ENCODE results near the gene RYR3.
A peak's percentile ranks its signal among the peaks of the same experiment; 100 is the strongest.
"Not testable (repeated sequence)": the region's sequence is repeated elsewhere in the genome, so short reads cannot be mapped to it uniquely, and the experiment has no call there.

The RYR3 gene

DNA sequence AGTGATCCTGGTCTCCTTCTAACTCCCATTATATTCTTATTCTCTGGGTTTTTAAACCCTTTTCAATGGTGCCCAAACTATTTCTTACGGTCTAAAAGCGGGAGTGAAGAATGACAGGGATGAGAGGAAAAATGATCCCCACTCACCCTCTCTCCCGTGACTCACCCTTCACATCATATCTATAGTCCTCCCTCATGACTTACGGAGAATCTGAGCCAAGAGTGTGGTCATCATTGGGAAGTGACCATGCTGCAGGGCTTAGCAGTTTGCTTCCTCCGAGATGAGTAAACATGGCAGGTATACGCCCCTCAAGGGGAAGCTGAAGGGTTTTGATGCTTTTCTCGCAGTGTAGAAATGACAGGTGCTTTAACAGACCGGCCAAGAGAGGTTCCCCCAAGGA is 274.0 kb downstream of the RYR3 start:
- no peak for DNase-seq (ENCODE audit: low spot score)

DNA sequence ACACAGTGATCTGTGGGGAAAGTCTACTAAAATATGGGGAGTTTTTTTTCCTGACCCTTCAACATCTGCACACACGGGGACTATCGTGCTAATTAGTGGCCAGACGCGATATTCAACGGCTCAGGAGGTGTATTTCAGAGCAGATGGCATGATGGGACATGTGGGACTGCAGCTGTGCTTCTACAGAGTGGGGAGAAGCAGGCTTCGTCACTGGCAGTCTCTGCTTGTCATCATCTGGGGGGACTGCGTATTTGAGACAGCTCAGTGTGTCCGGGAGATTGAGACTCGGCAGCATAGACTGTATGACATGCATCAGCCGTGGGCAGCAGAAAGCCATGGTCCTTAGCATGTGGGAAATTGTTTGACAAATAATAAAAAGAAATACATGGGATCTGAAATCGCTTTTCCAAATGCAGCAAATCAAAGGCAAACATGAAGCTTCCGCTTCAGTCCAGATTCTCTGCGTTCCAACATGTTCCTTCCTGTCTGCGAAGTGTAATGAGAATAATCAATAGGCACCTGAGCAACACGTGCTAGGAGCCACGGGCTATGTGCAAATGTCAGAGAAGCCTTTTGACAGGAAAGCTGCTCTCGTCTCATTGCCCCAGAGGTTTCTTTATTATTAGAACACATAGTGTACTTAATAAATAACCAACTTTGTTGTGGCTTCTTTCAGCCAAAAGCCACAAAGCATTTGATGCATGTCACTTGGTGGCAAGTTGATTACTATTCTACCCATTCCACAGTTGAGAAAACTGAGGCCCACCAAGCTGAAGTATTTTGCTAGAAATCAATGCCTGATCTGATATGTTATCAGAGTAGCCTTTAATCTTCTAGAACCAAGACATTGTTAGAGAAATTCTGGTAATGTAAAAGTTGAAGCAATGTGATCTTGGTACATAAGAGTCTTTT is 276.3 kb downstream of the RYR3 start:
- DNase-seq (ENCODE audit: low spot score), result no peak

DNA sequence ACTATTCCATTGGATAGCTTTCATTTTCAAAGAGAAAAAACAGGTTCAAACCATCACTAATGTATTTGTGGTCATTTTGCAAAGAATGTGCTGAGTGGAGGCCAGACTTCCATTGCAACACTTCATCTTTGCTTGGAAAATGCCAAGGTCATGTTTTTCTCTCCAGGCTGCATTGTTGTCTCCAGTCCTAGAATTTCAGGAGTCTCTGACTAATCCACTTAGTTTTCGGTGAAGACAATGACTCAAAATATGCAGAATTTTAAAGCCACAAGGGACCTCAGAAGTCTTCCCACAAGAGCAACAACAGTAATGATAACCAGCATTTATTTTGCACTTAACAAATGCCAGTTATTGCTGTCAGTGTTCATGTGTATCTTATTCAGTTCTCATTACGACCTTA is 277.0 kb downstream of the RYR3 start:
- DNase-seq (ENCODE audit: low spot score), result no peak

DNA sequence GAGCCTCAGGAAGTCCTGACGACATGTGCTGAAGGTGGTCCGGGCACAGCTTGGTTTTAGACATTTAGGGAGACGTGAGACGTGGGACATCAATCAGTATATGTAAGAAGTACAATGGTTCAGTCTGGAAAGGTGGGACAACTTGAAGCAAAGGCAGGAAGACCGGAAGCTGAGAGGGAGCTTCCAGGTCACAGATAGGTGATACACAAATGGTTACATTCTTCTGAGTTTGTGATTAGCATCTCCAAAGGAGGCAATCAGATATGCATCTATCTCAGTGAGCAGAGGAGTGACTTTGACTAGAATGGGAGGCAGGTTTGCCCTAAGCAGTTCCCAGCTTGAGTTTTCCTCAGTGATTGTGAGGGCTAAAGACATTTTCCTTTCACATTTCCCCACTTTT is 282.1 kb downstream of the RYR3 start:
- DNase-seq (ENCODE audit: low spot score), result no peak

DNA sequence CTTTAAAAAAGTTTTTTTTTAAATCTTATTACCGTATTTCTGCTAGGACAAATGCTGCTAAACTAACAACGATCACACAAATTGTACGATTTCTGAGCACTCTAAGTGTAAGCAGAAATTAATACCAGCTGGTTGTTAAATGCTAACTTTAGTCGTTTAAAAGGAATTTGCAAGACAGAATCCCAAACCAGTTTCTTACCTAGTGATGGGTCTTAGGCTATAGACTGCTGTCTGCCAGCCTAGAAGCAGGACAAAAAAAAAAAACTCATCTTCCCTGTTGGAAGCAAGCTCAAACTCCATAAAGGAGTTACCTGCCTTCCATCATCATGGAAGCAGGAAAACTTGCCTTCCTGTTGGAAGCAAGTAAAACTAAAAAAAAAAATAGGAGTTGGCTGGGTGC is 287.6 kb downstream of the RYR3 start:
- DNase-seq (ENCODE audit: low spot score), result not testable (repeated sequence)

DNA sequence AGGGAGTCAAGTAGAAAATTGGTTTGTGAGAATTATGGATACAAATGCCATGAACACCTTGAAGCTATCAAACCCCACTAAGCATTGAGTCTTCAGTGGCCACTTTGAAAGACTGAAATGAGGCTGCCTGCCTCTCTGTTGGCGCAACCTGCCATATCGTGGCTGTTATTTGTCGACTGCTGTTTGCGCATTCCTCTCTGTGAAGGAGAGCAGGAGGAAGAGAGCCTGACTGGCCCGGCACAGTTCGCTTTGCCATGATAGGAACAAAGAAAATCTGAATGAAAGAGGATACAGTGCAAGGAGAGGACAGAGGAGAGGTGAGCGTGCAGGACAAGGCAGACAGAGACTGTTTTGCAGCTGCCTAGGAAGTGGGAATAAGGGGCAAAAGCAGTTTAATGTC is 289.4 kb downstream of the RYR3 start:
- no peak for DNase-seq (ENCODE audit: low spot score)

DNA sequence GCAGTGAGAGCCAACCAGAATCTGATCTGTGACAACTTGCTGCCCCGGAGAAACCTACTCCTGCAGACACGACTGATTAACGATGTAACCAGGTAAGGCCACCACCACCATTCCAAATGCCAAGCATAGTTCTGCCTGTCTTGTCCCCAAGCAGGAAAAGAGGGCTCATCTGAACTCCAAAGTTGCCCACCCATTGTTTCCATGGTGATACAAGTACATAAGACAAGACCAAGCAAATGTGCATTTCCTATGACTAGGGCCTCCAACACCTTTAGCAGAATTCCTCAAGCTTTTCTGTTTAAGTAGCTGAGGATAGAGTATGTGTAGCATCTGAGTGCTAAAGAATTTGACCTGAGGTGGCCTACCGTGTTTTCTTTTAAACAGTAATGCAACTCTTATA is 290.7 kb downstream of the RYR3 start:
- DNase-seq (ENCODE audit: low spot score), result no peak

DNA sequence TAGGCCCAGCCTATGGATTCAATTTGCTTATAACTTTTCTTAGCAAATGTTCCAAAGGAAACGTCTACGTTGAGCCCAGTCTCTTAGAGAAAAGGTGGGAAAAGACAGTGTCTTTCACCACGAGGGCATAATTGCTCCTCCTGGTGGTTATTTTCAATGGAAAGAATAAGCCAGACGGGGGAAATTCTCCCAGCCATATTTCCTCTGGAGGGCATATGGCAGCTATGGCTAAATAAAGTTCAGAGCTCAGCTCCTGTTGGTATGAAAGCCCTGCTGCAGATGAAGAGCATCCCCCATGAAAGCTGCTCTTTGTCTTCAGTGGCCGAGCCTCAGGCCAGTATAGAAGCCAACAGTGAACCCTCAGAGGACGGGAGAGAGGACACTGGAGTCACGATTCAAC is 297.9 kb downstream of the RYR3 start:
- no peak for DNase-seq (ENCODE audit: low spot score)

DNA sequence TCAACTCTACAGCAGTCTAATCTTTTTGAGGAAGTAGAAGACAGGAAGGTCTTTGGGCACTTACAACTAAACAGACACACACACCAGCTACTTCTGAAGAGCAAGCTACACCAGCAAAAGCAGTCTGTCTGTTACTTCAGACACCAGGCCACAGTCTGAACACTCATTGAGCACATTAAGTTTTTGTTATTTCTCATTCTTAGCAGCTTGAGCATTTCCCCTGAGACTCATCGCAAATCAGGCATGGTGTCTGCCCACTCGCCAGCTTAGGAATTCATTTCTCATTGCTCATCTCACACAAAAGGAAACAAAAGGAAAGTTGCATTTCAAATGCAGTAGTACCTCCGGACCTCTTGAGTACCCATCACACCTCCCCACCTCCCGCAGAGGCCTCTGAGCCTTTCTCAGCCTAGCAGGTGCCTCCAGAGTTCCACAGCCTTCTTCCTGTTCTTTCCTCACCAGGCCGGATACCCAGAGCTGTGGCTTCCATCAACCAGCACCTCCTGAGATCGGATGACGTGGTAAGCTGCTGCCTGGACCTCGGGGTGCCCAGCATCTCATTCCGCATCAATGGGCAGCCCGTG is 302.0 kb downstream of the RYR3 start:
- no peak for DNase-seq (ENCODE audit: low spot score)

DNA sequence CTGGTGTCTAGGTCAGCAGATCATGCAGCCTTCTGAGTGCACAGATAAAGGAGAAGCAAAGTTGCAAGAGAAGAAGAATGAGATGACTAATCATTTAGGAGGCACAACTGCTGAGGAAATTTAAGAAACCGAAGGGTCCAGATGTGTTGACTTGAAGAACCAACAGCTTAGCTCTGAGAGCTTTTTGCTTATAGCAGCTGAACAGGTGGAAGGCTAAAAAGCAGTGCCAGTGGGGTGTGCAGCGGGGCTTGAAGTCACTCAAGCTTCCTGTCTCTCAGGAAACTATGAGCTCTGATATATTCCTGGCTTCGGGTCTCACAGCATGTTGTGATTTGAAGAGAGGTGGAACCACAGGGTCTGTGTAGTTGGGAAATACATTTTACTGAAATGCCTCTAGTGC is 305.7 kb downstream of the RYR3 start:
- DNase-seq (ENCODE audit: low spot score), result peak; percentile 52

DNA sequence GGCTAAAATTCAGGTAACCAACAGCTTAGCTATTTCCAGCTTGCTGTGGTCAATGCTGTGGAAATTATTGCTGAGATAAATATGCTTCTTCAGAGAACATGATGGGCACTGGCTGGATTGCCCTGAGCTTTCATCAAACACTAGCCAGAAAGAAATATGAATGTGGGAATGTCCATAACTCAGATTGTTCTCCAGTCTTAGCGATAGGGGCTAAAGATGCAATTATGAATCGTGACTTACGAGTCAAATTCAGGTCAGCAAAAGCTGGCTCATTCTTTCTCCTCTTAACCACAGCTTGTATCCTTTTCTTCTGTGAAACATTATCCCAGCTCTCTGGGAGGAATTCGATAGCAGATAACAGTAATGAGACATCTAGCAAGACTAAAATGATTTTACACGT is 307.6 kb downstream of the RYR3 start:
- no peak for DNase-seq (ENCODE audit: low spot score)

DNA sequence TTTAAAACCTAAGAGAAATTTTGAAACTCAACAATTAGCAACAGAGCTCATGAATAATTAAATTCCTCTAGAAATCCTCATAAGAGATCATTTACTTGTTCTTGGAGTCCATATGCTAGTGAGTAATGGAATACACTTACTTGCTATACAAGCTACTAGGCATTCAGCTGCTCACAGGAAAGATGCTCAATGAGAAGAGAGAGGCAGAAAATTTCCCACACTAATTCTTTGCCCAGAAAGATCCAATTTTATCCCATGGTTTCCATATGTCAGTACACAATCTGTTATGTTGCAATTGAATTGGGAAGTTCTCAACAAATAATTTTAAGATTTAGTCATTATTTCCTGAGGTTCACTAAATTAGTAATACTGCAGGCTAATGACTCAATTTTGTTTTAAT is 310.4 kb downstream of the RYR3 start:
- no peak for DNase-seq (ENCODE audit: low spot score)

DNA sequence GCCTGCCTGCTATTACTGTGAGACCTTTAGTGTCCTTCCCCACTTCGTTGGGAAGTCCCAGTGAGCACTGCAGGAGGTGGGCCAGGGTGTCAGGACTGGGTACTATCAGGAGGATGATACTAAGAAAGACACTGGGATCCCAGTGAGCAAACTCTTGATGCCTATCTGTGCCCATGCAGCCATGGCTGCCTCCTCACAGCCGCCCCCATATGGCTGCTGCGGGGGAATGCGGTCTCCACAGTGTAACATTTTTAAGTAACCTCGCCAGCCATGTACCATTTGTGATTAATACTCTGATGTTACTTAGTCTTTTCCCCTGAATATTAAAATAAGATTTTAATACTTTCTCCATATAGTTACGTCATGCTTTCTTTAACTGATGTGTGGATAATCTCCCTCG is 312.2 kb downstream of the RYR3 start:
- DNase-seq (ENCODE audit: low spot score), result peak; percentile 6

DNA sequence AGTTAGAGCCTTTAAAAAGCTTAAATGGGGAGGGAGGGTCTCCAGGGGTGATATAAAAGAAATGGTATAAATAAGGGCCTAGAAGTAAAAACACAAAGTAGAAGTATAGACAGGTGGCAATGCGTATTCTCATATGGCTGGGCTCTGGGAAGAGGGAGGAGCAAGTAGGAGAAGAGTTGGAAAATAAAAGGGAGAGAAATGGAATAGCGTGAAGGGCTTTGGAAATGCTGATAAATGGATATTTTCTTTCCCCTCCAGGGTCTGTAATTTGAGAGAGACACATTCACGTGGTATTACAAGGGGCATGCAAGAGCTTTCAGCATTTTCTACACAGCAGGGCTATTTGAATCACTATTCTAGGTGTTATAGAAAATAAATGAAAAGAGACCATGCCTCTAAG is 313.7 kb downstream of the RYR3 start:
- DNase-seq (ENCODE audit: low spot score), result no peak

DNA sequence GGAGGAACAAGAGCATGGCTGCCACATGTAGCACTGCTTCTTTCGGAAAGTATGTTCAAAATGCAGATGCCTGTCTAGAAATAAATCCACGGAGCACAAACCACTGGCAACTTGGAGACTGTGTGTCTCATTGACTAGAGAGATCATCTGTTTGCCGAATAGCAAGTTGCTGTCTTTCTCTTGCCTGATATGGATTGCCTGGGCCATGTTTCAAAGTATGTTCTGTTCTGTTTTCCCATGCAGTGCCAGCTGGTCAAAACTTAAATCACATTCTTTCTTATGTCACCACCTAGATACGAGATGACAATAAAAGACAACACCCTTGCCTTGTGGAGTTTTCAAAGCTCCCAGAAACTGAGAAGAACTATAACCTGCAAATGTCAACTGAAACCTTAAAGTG is 318.9 kb downstream of the RYR3 start:
- no peak for DNase-seq (ENCODE audit: low spot score)

DNA sequence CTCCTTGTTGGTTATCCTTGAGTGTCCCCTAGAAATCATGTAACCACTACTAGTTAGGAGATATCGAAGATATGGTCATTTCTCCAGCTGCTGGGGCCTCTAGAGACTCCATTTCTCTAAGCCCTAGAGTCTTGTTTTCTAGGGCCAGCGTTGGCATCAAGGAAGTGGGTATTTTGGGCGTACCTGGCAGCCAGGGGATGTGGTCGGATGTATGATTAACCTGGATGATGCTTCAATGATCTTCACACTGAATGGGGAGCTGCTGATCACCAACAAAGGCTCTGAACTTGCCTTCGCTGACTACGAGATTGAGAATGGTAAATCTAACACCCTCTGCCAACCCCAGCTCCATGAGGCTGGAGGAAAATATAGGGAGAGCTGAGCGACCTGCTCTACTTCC is 325.5 kb downstream of the RYR3 start:
- no peak for DNase-seq (ENCODE audit: low spot score)

DNA sequence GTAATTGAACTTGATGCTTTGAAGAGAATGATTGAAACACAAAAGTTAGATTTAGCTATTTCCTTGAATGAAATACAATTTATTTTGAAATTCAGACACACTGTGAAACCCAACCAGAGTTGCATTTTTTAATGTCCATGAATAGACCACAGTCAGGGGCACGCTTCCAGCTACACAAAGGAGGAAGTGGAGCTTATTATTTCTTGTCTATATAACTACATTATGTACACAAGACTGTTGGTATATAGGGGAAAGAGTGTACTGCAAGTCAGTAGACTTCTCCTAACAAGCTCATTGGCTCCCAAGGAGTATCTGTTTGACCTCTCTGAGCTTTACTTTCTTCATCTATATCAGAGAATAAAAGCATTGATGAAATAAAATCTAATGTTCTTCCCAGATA is 326.2 kb downstream of the RYR3 start:
- DNase-seq (ENCODE audit: low spot score), result no peak

DNA sequence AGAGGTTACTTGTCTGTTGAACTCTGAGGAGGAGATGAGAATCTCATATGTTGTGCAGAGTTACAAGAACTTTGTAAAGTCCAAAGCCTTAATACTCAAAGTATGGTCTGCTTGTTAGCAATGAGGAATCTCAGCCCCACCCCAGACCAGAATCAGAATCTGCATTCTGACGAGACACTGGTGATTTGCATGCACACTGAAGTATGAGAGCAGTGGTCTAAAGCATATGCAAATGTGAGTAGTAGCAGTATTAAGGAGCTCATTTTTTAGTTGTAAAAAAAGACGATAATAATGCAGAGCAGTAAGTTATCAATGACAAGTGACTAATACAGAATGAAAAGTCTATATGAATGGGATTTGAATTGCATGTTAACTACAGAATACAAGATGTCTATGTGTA is 327.7 kb downstream of the RYR3 start:
- DNase-seq (ENCODE audit: low spot score), result peak; percentile 32

DNA sequence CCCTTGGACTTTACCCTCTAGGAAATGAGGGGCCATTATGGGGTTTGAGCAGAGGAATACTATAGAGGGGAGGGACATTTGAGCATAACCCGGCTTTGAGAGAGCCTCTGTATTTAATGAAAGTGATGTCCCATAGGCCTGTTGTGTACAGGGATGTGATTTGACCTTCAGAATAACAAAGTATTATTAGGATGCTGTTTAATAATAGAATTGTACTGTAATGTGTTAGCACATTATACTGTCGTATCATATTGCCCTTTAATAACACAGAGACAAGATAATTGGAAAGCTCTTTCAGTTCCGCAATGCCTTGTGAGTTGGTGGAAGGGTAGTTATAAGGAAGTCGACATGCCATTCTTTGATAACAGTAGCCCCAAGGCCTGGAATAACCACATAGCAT is 328.3 kb downstream of the RYR3 start:
- no peak for DNase-seq (ENCODE audit: low spot score)

DNA sequence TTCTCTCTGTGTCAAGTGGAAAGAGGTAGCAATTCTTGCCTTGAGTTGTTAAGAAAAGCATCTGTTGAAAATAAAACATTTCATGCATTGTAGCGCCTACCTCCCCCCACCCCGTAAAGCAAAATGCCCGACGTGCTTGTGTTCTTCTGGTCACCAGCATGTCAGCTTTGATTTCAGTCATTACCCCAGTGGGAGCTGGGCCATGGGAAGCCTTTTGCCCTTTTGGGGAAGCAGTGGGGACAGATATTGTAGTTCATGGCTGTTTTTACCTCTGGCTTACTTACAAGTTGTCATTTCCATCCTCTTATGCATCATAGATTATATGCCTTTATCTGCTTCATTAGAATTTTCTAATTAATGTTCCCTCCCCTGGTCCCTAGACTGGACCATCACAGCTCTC is 328.7 kb downstream of the RYR3 start:
- no peak for DNase-seq (ENCODE audit: low spot score)

DNA sequence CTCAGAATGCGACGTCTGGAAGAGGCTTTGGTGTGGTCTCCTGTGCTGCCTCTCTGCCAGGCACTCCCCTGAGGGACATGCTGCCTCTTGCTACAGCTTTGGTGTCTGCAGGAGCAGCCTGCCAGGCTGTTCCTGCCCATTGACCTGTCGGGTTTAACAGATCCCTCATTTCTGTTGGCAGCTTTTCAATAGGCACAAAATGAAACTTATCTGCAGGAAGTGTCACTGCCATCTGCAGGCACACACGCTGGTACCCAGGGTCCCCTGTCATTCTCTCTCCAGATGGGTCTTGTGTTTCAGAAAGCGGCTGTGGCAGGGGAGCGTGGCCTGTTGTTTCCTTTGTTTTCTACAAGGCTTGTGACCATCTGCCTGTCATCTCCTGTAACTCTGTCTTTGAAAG is 329.2 kb downstream of the RYR3 start:
- DNase-seq (ENCODE audit: low spot score), result peak; percentile 44

DNA sequence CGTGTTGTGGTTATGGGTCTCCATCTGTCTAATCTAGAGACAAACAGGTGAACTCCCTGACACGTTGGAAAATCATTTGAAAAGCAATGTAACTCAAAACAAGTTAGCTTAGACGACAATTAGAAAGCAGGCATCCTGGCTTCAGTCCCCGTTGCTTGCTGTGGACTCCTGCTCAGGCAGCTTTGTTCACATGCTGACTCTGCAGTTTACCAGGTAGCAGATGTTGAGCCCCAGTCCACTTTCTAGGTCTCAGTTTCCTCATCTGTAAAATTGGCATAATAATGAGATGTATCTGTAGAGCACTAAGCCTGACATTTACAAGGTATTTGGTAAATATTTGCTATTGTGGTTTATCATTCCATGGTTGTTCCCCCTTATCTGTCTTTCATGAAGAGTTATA is 330.3 kb downstream of the RYR3 start:
- DNase-seq (ENCODE audit: low spot score), result no peak

DNA sequence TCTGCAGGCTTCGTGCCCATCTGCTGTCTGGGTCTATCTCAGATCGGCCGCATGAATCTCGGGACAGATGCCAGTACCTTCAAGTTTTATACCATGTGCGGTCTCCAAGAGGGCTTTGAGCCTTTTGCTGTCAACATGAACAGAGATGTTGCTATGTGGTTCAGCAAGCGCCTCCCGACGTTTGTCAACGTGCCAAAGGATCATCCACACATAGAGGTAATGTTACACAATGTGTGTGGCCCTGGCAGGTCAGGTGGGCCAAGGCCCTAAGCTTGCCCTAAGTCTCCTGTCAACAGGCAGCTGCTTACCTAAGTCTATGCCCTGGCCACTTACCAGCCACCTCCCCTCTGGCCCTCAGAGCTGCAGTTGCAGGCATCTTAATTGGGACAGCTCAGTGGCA is 333.5 kb downstream of the RYR3 start:
- no peak for DNase-seq (ENCODE audit: low spot score)

DNA sequence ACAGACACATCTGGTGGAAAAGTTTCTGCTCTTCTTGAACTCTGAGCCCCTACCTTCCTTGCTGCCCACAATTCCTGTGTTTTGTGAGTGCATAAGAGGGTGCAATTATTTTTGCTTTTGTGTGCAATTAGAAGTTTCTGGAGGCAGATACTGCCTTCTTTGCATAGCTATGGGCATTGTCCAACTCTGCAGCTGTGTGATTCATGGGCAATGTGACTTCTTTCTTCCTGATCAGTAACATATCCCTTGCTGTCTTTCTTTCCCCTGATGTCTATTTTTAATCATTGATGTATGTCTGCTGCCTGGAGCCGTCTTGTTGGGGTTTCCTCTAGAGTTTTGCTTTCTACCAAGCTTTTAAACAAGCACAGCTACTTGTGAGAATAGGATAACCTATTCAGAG is 336.0 kb downstream of the RYR3 start:
- DNase-seq (ENCODE audit: low spot score), result no peak
